SK-N-SH (cell line): ENCODE data around the gene SLC22A23. TPM values are rescaled to one million over a fixed set of nuclear protein-coding genes. Genes with fewer than 3 reads are reported as not detected.

Experiments used
- CTCF ChIA-PET: fragments of 300-600, 350-600 bp; formaldehyde crosslinking; extraction: SDS; loops from one replicate; lab custom pipeline; 2021; lab: Yijun Ruan, JAX
- POLR2A ChIA-PET: fragments of 350-600 bp; sonication (Branson Sonifier 250); formaldehyde crosslinking; extraction: SDS; loops from one replicate; lab custom pipeline; 2020; ENCODE audit warnings: antibody characterized with exemption, inconsistent platforms; lab: Yijun Ruan, JAX
- DNase-seq: peaks from one replicate; pipeline ENCODE4 v3.0.0; 2012
- H2AFZ ChIP-seq: fragments of 200-600 bp; sonication (generic); 2 replicates; pipeline ENCODE4 v1.8.1; 2016; ENCODE audit warnings: antibody characterized with exemption, mild to moderate bottlenecking, low read depth
- H3F3A ChIP-seq: fragments of 200-600 bp; sonication (generic); replicated peaks from 2 replicates; pipeline ENCODE3; 2016; ENCODE audit warnings: antibody characterized with exemption, mild to moderate bottlenecking; ENCODE audit not compliant: insufficient read depth
- H3K27ac ChIP-seq, 2 experiments: fragments of 200-500 bp in 1 of 2; fragments of 200-600 bp in 1 of 2; sonication (Bioruptor generic) in 1 of 2; sonication (generic), shearing (Covaris generic) in 1 of 2; 2 replicates each; pipeline versions ENCODE4 v1.5.1 to v1.6.1; 2014 to 2016; ENCODE audit warnings: low read depth in 2 of 2, inconsistent platforms in 1 of 2, low read length in 1 of 2, mild to moderate bottlenecking in 1 of 2, mixed read lengths in 1 of 2
- H3K27me3 ChIP-seq: fragments of 200-600 bp; sonication (generic), shearing (Covaris generic); 2 replicates; pipeline ENCODE4 v1.6.1; 2016; ENCODE audit warnings: mixed run types; ENCODE audit not compliant: insufficient read depth
- H3K36me3 ChIP-seq, 2 experiments: fragments of 200-500 bp in 1 of 2; fragments of 200-600 bp in 1 of 2; sonication (Bioruptor generic) in 1 of 2; sonication (generic) in 1 of 2; replicated peaks in 1 of 2; 2 replicates each; pipeline versions ENCODE3 to v1.5.1; 2014 to 2016; ENCODE audit warnings: low read length in 1 of 2, mild to moderate bottlenecking in 1 of 2; ENCODE audit not compliant: insufficient read depth in 2 of 2, control insufficient read depth in 1 of 2
- H3K4me1 ChIP-seq, 2 experiments: fragments of 200-500 bp in 1 of 2; fragments of 200-600 bp in 1 of 2; sonication (Bioruptor generic) in 1 of 2; sonication (generic), shearing (Covaris generic) in 1 of 2; 2 replicates each; pipeline versions ENCODE4 v1.5.1 to v1.6.1; 2014 to 2016; ENCODE audit warnings: low read depth in 1 of 2, low read length in 1 of 2, mixed run types in 1 of 2; ENCODE audit not compliant: insufficient read depth in 2 of 2, control insufficient read depth in 1 of 2
- H3K4me2 ChIP-seq: fragments of 200-600 bp; sonication (generic), shearing (Covaris generic); 2 replicates; pipeline ENCODE4 v1.6.1; 2017; ENCODE audit warnings: mixed run types
- H3K4me3 ChIP-seq, 2 experiments: fragments of 200-500 bp in 1 of 2; fragments of 200-600 bp in 1 of 2; sonication (Bioruptor generic) in 1 of 2; sonication (generic), shearing (Covaris generic) in 1 of 2; 2 replicates each; pipeline versions ENCODE4 v1.5.1 to v1.8.1; 2014 to 2016; ENCODE audit warnings: low read depth in 2 of 2, inconsistent platforms in 1 of 2, low read length in 1 of 2, mild to moderate bottlenecking in 1 of 2, mixed read lengths in 1 of 2, moderate library complexity in 1 of 2
- H3K79me2 ChIP-seq: fragments of 200-600 bp; sonication (generic); 2 replicates; pipeline ENCODE4 v1.8.1; 2017; ENCODE audit warnings: mild to moderate bottlenecking; ENCODE audit not compliant: insufficient read depth
- H3K9ac ChIP-seq: fragments of 200-600 bp; sonication (generic); 2 replicates; pipeline ENCODE4 v1.6.1; 2017; ENCODE audit warnings: mixed run types
- H3K9me2 ChIP-seq: fragments of 200-600 bp; sonication (generic); 2 replicates; pipeline ENCODE4 v1.6.1; 2017; ENCODE audit warnings: mixed run types
- H3K9me3 ChIP-seq: fragments of 200-600 bp; sonication (generic); 2 replicates; pipeline ENCODE4 v1.6.1; 2017; ENCODE audit warnings: mixed run types, mild to moderate bottlenecking, moderate library complexity
- H4K20me1 ChIP-seq: fragments of 200-600 bp; sonication (generic); 2 replicates; pipeline ENCODE4 v1.6.1; 2017; ENCODE audit warnings: mild to moderate bottlenecking, mixed run types; ENCODE audit not compliant: insufficient read depth
- CHD2 ChIP-seq: fragments of 150-350 bp; IDR thresholded peaks from 2 replicates; pipeline ENCODE4 v1.6.1; 2018; ENCODE audit warnings: low read length; ENCODE audit not compliant: partially characterized antibody
- CTCF ChIP-seq: fragments of 200-600 bp; sonication (generic); IDR thresholded peaks from 2 replicates; pipeline ENCODE4 v1.6.1; 2017; ENCODE audit warnings: antibody characterized with exemption, mild to moderate bottlenecking, moderate library complexity
- FOXJ3 ChIP-seq: sonication (generic); formaldehyde crosslinking; IDR thresholded peaks from 2 replicates; pipeline ENCODE4 v1.5.1; 2020; ENCODE audit warnings: mild to moderate bottlenecking, missing genetic modification reagents
- GATA2 ChIP-seq: sonication (generic); formaldehyde crosslinking; IDR thresholded peaks from 2 replicates; pipeline ENCODE4 v1.5.0; 2020; ENCODE audit warnings: mild to moderate bottlenecking, missing genetic modification reagents
- IRF3 ChIP-seq: fragments of 150-350 bp; IDR thresholded peaks from 2 replicates; pipeline ENCODE4 v1.6.1; 2016; ENCODE audit warnings: mild to moderate bottlenecking, low read depth, low read length
- MAX ChIP-seq: IDR thresholded peaks from 2 replicates; pipeline ENCODE4 v1.4.0; 2012; ENCODE audit warnings: low read depth
- MEF2A ChIP-seq: IDR thresholded peaks from 2 replicates; pipeline ENCODE4 v1.4.0; 2012; ENCODE audit warnings: low read depth, borderline replicate concordance
- RAD21 ChIP-seq: IDR thresholded peaks from 2 replicates; pipeline ENCODE4 v1.6.1; 2012; ENCODE audit warnings: mild to moderate bottlenecking, low read length
- RCOR1 ChIP-seq: fragments of 150-350 bp; IDR thresholded peaks from 2 replicates; pipeline ENCODE4 v1.6.1; 2017; ENCODE audit warnings: antibody characterized with exemption, low read length
- REST ChIP-seq: IDR thresholded peaks from 2 replicates; pipeline ENCODE4 v1.6.1; 2012; ENCODE audit warnings: mild to moderate bottlenecking, low read depth, low read length, moderate library complexity
- RFX5 ChIP-seq: IDR thresholded peaks from 2 replicates; pipeline ENCODE4 v1.6.1; 2012; ENCODE audit warnings: mild to moderate bottlenecking, improper control_type of control experiment, low read length
- TAF1 ChIP-seq: IDR thresholded peaks from 2 replicates; pipeline ENCODE4 v1.6.1; 2012; ENCODE audit warnings: low read depth, mild to moderate bottlenecking, low read length, moderate library complexity, borderline replicate concordance
- YY1 ChIP-seq: IDR thresholded peaks from 2 replicates; pipeline ENCODE4 v1.4.0; 2012; ENCODE audit warnings: low read depth, mild to moderate bottlenecking
- WGBS: methylation state at CpG from one replicate; pipeline ENCODE4 v1.1.6; 2017; ENCODE audit warnings: low lambda C conversion rate; 5-methylcytosine and 5-hydroxymethylcytosine counted together
- polyA plus RNA-seq, 3 experiments: library from polyadenylated mRNA; depleted of rRNA; stranded (reverse); fragments of >200 nt; gene quantifications; 2 replicates each; pipeline ENCODE4 v1.2.3, GENCODE V29; 2012

Gene SLC22A23
- polyA plus RNA-seq, 1 of the 3 experiments (the other 2 are of a cell fraction), result not detected

GRCh38 chr6:3415082-3415453, 41.8 kb downstream of the SLC22A23 start:
- no peak overlapping the region for H3K9ac ChIP-seq
- no peaks in the 10 kb centered on the region for H3F3A ChIP-seq
- H3K27ac ChIP-seq, result no peak overlapping the region
- H3K27me3 ChIP-seq, result peaks cover 65% of the 10 kb centered on the region; the same call in 1 of the 2 replicates
- TF ChIP-seq RFX5 (no peak), GATA2 (CRISPR knock-in tag) (no peak), MAX (no peak), YY1 (no peak), RAD21 (no peak), RCOR1 (no peak), MEF2A (no peak), REST (no peak), IRF3 (no peak), CTCF (no peak), TAF1 (no peak), CHD2 (no peak), FOXJ3 (no peak)
- H3K9me2 ChIP-seq, result no peaks in the 10 kb centered on the region
- WGBS, result 37% methylated on average over 5 of the region's 5 CpGs
- no peaks in the 10 kb centered on the region for H3K36me3 ChIP-seq
- H3K4me1 ChIP-seq, result no peaks in the 10 kb centered on the region
- DNase-seq, result no peak
- no peaks in the 10 kb centered on the region for H4K20me1 ChIP-seq
- H3K79me2 ChIP-seq, result no peaks in the 10 kb centered on the region
- H2AFZ ChIP-seq, result no peak overlapping the region
- ChIA-PET POLR2A (no interaction called here), CTCF (interaction anchor here (0.8 kb wide), 1 partner anchor 31 kb away, joined by 3 read pairs; no protein-coding TSS in a partner anchor)
- H3K4me2 ChIP-seq, result no peak overlapping the region
- no peaks in the 10 kb centered on the region for H3K9me3 ChIP-seq
- no peak overlapping the region for H3K4me3 ChIP-seq
